ENCODE results near the gene DOCK9.

GRCh38 chr13:98986226-98986846, 8.5 kb upstream of the DOCK9 start:
- TF ChIP-seq, protein P1, sequence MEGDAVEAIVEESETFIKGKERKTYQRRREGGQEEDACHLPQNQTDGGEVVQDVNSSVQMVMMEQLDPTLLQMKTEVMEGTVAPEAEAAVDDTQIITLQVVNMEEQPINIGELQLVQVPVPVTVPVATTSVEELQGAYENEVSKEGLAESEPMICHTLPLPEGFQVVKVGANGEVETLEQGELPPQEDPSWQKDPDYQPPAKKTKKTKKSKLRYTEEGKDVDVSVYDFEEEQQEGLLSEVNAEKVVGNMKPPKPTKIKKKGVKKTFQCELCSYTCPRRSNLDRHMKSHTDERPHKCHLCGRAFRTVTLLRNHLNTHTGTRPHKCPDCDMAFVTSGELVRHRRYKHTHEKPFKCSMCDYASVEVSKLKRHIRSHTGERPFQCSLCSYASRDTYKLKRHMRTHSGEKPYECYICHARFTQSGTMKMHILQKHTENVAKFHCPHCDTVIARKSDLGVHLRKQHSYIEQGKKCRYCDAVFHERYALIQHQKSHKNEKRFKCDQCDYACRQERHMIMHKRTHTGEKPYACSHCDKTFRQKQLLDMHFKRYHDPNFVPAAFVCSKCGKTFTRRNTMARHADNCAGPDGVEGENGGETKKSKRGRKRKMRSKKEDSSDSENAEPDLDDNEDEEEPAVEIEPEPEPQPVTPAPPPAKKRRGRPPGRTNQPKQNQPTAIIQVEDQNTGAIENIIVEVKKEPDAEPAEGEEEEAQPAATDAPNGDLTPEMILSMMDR (IDR thresholded peaks at IDR 0.05; ENCODE audit: insufficient read depth, low read depth, low read length) = no peak
- TF ChIP-seq EZH2 (IDR thresholded peaks at IDR 0.05; ENCODE audit: insufficient read depth, low read length) = no peak
